OCI-LY1 (cell line): Measurements from ENCODE around the gene CIAO3.

Experiments
- EZH2 ChIP-seq: fragments of 200-600 bp; sonication (generic), shearing (Covaris generic); IDR thresholded peaks from 2 replicates; pipeline ENCODE4 v1.8.0; 2017; ENCODE audit warnings: borderline replicate concordance, mixed run types, mild to moderate bottlenecking, antibody characterized with exemption, low read length, moderate library complexity, mixed read lengths
- TF ChIP-seq, protein P1 (sequence below): fragments of 200-600 bp; sonication (generic), shearing (Covaris generic); IDR thresholded peaks from 2 replicates; pipeline ENCODE4 v1.5.1; 2017; ENCODE audit warnings: mild to moderate bottlenecking, antibody characterized with exemption, low read length, moderate library complexity, mixed read lengths

DNA sequence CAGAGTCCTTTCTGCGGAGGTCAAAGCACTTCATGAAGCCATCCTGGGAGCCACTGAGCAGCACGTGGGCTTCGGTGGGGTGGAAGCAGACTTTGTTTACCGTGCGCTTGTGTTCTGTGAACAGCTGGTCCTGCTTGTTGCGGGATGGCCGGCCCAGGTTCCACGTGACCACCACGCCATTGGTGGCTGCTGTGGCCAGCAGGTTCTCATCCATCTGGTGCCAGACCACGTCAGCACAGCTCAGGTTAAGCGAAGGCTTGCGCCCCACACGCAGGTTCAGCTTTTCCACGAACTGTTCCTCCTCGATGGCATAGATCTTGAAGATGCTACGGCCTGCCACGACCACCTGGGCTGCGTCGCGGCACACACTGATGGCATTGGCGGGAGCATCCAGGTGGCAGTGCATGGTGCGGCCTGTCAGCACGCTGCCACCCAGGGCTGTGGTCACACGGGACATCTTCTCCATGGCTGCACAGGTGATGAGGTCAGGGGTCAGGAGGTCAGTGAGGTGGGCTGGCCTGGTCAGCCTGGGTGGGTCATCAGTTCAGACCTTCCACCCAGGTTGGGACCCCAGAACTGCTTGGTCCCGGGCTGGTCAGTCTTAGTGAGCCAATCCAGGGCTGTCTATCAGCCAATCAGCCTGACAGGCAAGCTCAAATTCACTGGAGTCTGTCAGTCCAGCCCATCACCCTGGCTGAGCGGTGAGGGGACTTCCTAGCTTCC lies 51.5 kb downstream of the CIAO3 start:
- TF ChIP-seq, protein P1, sequence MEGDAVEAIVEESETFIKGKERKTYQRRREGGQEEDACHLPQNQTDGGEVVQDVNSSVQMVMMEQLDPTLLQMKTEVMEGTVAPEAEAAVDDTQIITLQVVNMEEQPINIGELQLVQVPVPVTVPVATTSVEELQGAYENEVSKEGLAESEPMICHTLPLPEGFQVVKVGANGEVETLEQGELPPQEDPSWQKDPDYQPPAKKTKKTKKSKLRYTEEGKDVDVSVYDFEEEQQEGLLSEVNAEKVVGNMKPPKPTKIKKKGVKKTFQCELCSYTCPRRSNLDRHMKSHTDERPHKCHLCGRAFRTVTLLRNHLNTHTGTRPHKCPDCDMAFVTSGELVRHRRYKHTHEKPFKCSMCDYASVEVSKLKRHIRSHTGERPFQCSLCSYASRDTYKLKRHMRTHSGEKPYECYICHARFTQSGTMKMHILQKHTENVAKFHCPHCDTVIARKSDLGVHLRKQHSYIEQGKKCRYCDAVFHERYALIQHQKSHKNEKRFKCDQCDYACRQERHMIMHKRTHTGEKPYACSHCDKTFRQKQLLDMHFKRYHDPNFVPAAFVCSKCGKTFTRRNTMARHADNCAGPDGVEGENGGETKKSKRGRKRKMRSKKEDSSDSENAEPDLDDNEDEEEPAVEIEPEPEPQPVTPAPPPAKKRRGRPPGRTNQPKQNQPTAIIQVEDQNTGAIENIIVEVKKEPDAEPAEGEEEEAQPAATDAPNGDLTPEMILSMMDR, result no peak
- TF ChIP-seq EZH2, result no peak
